HCT116 (cell line): ENCODE results near the gene ERBIN. TPM values are rescaled to one million over a fixed set of nuclear protein-coding genes. Genes with fewer than 3 reads are reported as not detected.

Experiments used
- ATAC-seq: fragments of 200-7000 bp; cut with Tn5 transposase; 2 replicates; pipeline ENCODE4 v1.9.1; 2020; ENCODE audit warnings: mild to moderate bottlenecking, moderate library complexity
- BruUV-seq: library from RNA; stranded (reverse); fragments of 400-500 nt; replicated peaks from 2 replicates; lab custom pipeline; 2021; lab: Mats Ljungman, UMichigan
- CTCF ChIA-PET: fragments of 300-600 bp; sonication (Branson Sonifier 250); formaldehyde crosslinking; loops from one replicate; lab custom pipeline; 2021; ENCODE audit warnings: antibody characterized with exemption; lab: Charles Lee
- POLR2A ChIA-PET: fragments of 300-600, 350-600 bp; sonication (Branson Sonifier 250); formaldehyde crosslinking; loops from one replicate; lab custom pipeline; 2021; ENCODE audit warnings: antibody characterized with exemption; lab: Charles Lee
- RAD21 ChIA-PET, 2 experiments: fragments of 300-600 bp; sonication (Branson Sonifier 250); formaldehyde crosslinking; loops; one replicate each; lab custom pipeline; 2023; ENCODE audit warnings: low total read pairs in 2 of 2; ENCODE audit not compliant: uncharacterized antibody in 2 of 2, unreplicated experiment in 2 of 2, low non-redundant PET in 1 of 2; lab: Charles Lee
- DNase-seq: peaks from one replicate; pipeline ENCODE4 v3.0.0-alpha.2; 2010; ENCODE audit warnings: low read depth, low spot score
- H2AFZ ChIP-seq: fragments of 200-600 bp; shearing (Covaris generic), sonication (generic); 2 replicates; pipeline ENCODE4 v1.6.1; 2017; ENCODE audit warnings: low read depth, mixed run types, mixed read lengths, antibody characterized with exemption, low read length; ENCODE audit not compliant: poor library complexity, severe bottlenecking
- H3K27ac ChIP-seq: 2 replicates; pipeline ENCODE4 v1.5.1; 2012; ENCODE audit warnings: low read depth, low read length
- H3K27me3 ChIP-seq: fragments of 200-600 bp; sonication (generic); 2 replicates; pipeline ENCODE4 v1.6.1; 2016; ENCODE audit warnings: mixed run types, low read length, mixed read lengths; ENCODE audit not compliant: insufficient read depth
- H3K36me3 ChIP-seq, 2 experiments: fragments of 200-500 bp in 1 of 2; fragments of 200-600 bp in 1 of 2; sonication (Bioruptor generic) in 1 of 2; sonication (generic) in 1 of 2; 2 replicates each; pipeline versions ENCODE4 v1.5.1 to v1.6.1; 2014 to 2016; ENCODE audit warnings: low read length in 2 of 2, inconsistent platforms in 1 of 2, mixed read lengths in 1 of 2, mixed run types in 1 of 2; ENCODE audit not compliant: insufficient read depth in 2 of 2, control insufficient read depth in 1 of 2
- H3K4me1 ChIP-seq, 2 experiments: fragments of 200-600 bp in 1 of 2; sonication (generic) in 1 of 2; 2 replicates each; pipeline versions ENCODE4 v1.5.1 to v1.6.1; 2012 to 2017; ENCODE audit warnings: low read length in 2 of 2, inconsistent platforms in 1 of 2, mild to moderate bottlenecking in 1 of 2, mixed read lengths in 1 of 2, mixed run types in 1 of 2, moderate library complexity in 1 of 2; ENCODE audit not compliant: insufficient read depth in 2 of 2, control insufficient read depth in 1 of 2
- H3K4me2 ChIP-seq: fragments of 200-600 bp; sonication (generic); 2 replicates; pipeline ENCODE4 v1.6.1; 2017; ENCODE audit warnings: mixed run types, low read length, mixed read lengths
- H3K4me3 ChIP-seq, 2 experiments: fragments of 200-600 bp in 1 of 2; sonication (generic) in 1 of 2; replicated peaks in 1 of 2; 2 replicates each; pipeline ENCODE4 v1.5.1; 2011 to 2016; ENCODE audit warnings: low read length in 2 of 2, control low read depth in 1 of 2, low read depth in 1 of 2, mild to moderate bottlenecking in 1 of 2, mixed read lengths in 1 of 2, mixed run types in 1 of 2
- H3K79me2 ChIP-seq: fragments of 200-600 bp; sonication (generic); 2 replicates; pipeline ENCODE4 v1.6.1; 2017; ENCODE audit warnings: mild to moderate bottlenecking, mixed run types, low read length, moderate library complexity, mixed read lengths; ENCODE audit not compliant: insufficient read depth
- H3K9ac ChIP-seq: fragments of 200-600 bp; sonication (generic); 2 replicates; pipeline ENCODE4 v1.6.1; 2016; ENCODE audit warnings: low read length, mixed read lengths
- H3K9me2 ChIP-seq: fragments of 200-600 bp; sonication (generic), shearing (Covaris generic); 2 replicates; pipeline ENCODE4 v1.6.1; 2017; ENCODE audit warnings: mixed run types, mild to moderate bottlenecking, moderate library complexity; ENCODE audit not compliant: insufficient read depth
- H3K9me3 ChIP-seq, 2 experiments: fragments of 200-500 bp in 1 of 2; fragments of 200-600 bp in 1 of 2; sonication (Bioruptor generic) in 1 of 2; sonication (generic) in 1 of 2; 2 replicates each; pipeline ENCODE4 v1.6.1; 2014 to 2017; ENCODE audit warnings: low read length in 2 of 2, mixed read lengths in 2 of 2, inconsistent platforms in 1 of 2, low read depth in 1 of 2, mild to moderate bottlenecking in 1 of 2, mixed run types in 1 of 2, moderate library complexity in 1 of 2; ENCODE audit not compliant: control insufficient read depth in 1 of 2, insufficient read depth in 1 of 2
- H4K20me1 ChIP-seq: fragments of 200-600 bp; sonication (generic), shearing (Covaris generic); 2 replicates; pipeline ENCODE4 v1.6.1; 2017; ENCODE audit warnings: mixed run types, mild to moderate bottlenecking, moderate library complexity; ENCODE audit not compliant: insufficient read depth
- CBX3 ChIP-seq: IDR thresholded peaks from 2 replicates; pipeline ENCODE4 v1.6.1; 2012; ENCODE audit warnings: low read depth
- EZH2 ChIP-seq: fragments of 200-600 bp; sonication (generic); IDR thresholded peaks from 2 replicates; pipeline ENCODE4 v1.6.1; 2017; ENCODE audit warnings: antibody characterized with exemption, mixed run types
- FOSL1 ChIP-seq: IDR thresholded peaks from 2 replicates; pipeline ENCODE4 v1.6.1; 2012; ENCODE audit warnings: low read depth
- POLR2AphosphoS5 ChIP-seq: IDR thresholded peaks from 2 replicates; pipeline ENCODE4 v1.6.1; 2011; ENCODE audit warnings: mild to moderate bottlenecking, low read depth, low read length, moderate library complexity
- SIN3A ChIP-seq: IDR thresholded peaks from 2 replicates; pipeline ENCODE4 v1.6.1; 2012; ENCODE audit warnings: low read depth
- YY1 ChIP-seq: IDR thresholded peaks from 2 replicates; pipeline ENCODE4 v1.6.1; 2011; ENCODE audit warnings: low read length, low read depth, moderate library complexity, mild to moderate bottlenecking; ENCODE audit not compliant: insufficient replicate concordance; ENCODE audit errors: extremely low read depth
- intact Hi-C: fragments of 100-400 bp; cut with micrococcal nuclease; formaldehyde crosslinking; loops from 2 replicates; pipeline ENCODE4 v1.10.0; 2022
- total RNA-seq: library from RNA; stranded (reverse); gene quantifications from one replicate; pipeline ENCODE4 v1.2.1, GENCODE V29; 2021; ENCODE audit not compliant: unreplicated experiment
- TF ChIP-seq, protein P1 (sequence below): IDR thresholded peaks from 2 replicates; pipeline ENCODE4 v1.6.1; 2012
- TF ChIP-seq, protein P2 (sequence below): IDR thresholded peaks from 2 replicates; pipeline ENCODE4 v1.6.1; 2012; ENCODE audit warnings: low read depth

ERBIN gene
- total RNA-seq, 1 experiment from 2014 or later, result 57.4 TPM

DNA sequence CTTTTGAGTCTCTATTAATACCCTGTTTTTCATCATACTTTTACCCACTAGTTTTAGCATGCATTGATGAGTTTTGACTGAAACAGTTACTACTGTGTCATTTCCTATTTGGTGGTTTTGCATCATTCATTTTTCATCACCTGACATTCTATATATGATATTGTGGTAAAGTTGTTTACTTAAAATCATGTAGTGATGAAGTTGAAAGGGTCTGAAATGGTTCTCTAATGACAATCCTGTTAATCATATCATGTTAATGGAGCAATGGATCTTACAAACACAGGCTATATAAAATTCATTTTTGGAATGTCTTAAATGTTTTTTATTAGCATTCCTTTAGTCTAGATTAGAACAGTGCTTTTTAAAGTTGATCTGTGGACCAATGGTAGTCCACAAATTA lies 84.1 kb downstream of the ERBIN start:
- Histone ChIP-seq H3K4me1 (no peaks in the 10 kb centered on the region), H3K4me3 (no peak overlapping the region), H2AFZ (no peak overlapping the region), H3K4me2 (no peak overlapping the region), H3K9me2 (no peaks in the 10 kb centered on the region), H3K36me3 (0 out of 4 replicates have a peak, but pooled peaks cover 0 to 4% of the 10 kb centered on the region in 2 experiments), H4K20me1 (0 out of 2 replicates have a peak, but pooled peaks cover 5% of the 10 kb centered on the region), H3K9ac (no peak overlapping the region), H3K9me3 (no peaks in the 10 kb centered on the region), H3K27ac (no peak overlapping the region), H3K79me2 (peaks cover 30% of the 10 kb centered on the region), H3K27me3 (no peaks in the 10 kb centered on the region)
- ChIA-PET POLR2A (no interaction called here), RAD21 (no interaction called here), CTCF (no interaction called here)
- ATAC-seq, result no peak
- no TSS peak for BruUV-seq
- TF ChIP-seq CBX3, result no peak
- no peak for TF ChIP-seq POLR2AphosphoS5
- no peak for TF ChIP-seq FOSL1
- TF ChIP-seq, protein P1, sequence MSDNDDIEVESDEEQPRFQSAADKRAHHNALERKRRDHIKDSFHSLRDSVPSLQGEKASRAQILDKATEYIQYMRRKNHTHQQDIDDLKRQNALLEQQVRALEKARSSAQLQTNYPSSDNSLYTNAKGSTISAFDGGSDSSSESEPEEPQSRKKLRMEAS, result no peak
- no peak for TF ChIP-seq EZH2
- TF ChIP-seq SIN3A, result no peak
- TF ChIP-seq, protein P2, sequence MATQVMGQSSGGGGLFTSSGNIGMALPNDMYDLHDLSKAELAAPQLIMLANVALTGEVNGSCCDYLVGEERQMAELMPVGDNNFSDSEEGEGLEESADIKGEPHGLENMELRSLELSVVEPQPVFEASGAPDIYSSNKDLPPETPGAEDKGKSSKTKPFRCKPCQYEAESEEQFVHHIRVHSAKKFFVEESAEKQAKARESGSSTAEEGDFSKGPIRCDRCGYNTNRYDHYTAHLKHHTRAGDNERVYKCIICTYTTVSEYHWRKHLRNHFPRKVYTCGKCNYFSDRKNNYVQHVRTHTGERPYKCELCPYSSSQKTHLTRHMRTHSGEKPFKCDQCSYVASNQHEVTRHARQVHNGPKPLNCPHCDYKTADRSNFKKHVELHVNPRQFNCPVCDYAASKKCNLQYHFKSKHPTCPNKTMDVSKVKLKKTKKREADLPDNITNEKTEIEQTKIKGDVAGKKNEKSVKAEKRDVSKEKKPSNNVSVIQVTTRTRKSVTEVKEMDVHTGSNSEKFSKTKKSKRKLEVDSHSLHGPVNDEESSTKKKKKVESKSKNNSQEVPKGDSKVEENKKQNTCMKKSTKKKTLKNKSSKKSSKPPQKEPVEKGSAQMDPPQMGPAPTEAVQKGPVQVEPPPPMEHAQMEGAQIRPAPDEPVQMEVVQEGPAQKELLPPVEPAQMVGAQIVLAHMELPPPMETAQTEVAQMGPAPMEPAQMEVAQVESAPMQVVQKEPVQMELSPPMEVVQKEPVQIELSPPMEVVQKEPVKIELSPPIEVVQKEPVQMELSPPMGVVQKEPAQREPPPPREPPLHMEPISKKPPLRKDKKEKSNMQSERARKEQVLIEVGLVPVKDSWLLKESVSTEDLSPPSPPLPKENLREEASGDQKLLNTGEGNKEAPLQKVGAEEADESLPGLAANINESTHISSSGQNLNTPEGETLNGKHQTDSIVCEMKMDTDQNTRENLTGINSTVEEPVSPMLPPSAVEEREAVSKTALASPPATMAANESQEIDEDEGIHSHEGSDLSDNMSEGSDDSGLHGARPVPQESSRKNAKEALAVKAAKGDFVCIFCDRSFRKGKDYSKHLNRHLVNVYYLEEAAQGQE, result no peak
- TF ChIP-seq YY1, result no peak
- intact Hi-C loops, result no loop called here
- DNase-seq, result no peak
